GM10847 (cell line): Measurements from ENCODE around the gene KRTAP6-1.

Experiments
- POLR2A ChIP-seq: IDR thresholded peaks from 2 replicates; pipeline ENCODE4 v1.6.1; 2011; ENCODE audit not compliant: insufficient read length; ENCODE audit errors: extremely low read depth

The KRTAP6-1 gene

GRCh38 chr21:30600787-30601186 lies 12.9 kb downstream of the KRTAP6-1 start, which contains the start of gene KRTAP22-1:
Gene KRTAP22-1 (plus strand): TSS chr21:30601087.
- TF ChIP-seq POLR2A = no peak

- TF ChIP-seq POLR2A = no peak
Observed at GRCh38 chr21:30598802-30599201, 14.9 kb downstream of the KRTAP6-1 start, which contains the start of gene KRTAP6-2. Gene KRTAP6-2 (minus strand): TSS chr21:30598902. CDS start chr21:30598874, 28 bp downstream.

- no peak for TF ChIP-seq POLR2A
Observed at GRCh38 chr21:30592140-30592539, 21.6 kb downstream of the KRTAP6-1 start, which contains the start of gene KRTAP6-3. Gene KRTAP6-3 (plus strand): TSS chr21:30592440. CDS start chr21:30592446, 6 bp downstream.

GRCh38 chr21:30590297-30590696 lies 23.4 kb downstream of the KRTAP6-1 start, which contains the start of gene KRTAP22-2:
Gene KRTAP22-2 (minus strand): TSS chr21:30590397.
- TF ChIP-seq POLR2A = no peak

GRCh38 chr21:30582870-30583269 lies 30.9 kb downstream of the KRTAP6-1 start:
- no peak for TF ChIP-seq POLR2A

- TF ChIP-seq POLR2A = no peak
Observed at GRCh38 chr21:30580132-30580531, 33.6 kb downstream of the KRTAP6-1 start.

- no peak for TF ChIP-seq POLR2A
Observed at GRCh38 chr21:30579346-30579745, 34.4 kb downstream of the KRTAP6-1 start.

- TF ChIP-seq POLR2A = no peak
Observed at GRCh38 chr21:30577766-30578165, 36.0 kb downstream of the KRTAP6-1 start.

GRCh38 chr21:30567617-30568016 lies 46.1 kb downstream of the KRTAP6-1 start:
- TF ChIP-seq POLR2A = no peak

- no peak for TF ChIP-seq POLR2A
Observed at GRCh38 chr21:30563630-30564029, 50.1 kb downstream of the KRTAP6-1 start.
